ENCODE results near the gene ZNF423. TPM values are rescaled to one million over a fixed set of nuclear protein-coding genes. Genes with fewer than 3 reads are reported as not detected.

The ZNF423 gene
- total RNA-seq, 1 donor: 11.6 TPM

DNA sequence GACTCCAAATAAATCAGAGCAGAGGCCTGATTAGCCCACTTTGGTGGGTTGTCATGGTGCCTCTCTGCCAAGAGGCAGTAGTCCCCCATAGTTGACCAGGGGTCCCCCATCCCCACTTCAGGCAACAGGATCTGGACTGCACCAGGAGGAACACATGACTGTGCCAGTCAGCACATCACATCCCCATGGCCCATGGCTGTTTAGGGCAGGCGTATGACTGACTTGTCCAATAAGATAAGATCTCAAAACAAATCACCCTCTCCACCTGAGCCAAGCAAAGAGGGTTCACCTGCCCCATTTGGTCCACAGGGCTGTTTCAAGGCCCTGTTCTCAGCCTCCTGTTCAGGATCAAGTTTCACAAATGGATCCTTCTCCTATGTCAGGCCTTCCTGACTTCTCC lies 389.0 kb downstream of the ZNF423 start:
- H3K36me3 ChIP-seq (ENCODE audit: insufficient read depth, low read length): no peaks in the 10 kb centered on the region
- H2AFZ ChIP-seq (ENCODE audit: low read length): no peak overlapping the region
- no peaks in the 10 kb centered on the region for H4K20me1 ChIP-seq (ENCODE audit: insufficient read depth, low read length)
- H3K4me2 ChIP-seq (ENCODE audit: insufficient read depth, low read length): no peak overlapping the region
- TF ChIP-seq CTCF (IDR thresholded peaks at IDR 0.05; ENCODE audit: extremely low read depth, low read depth, low read length): no peak
- no peak overlapping the region for H3K27ac ChIP-seq (ENCODE audit: low read depth, low read length)
- no peaks in the 10 kb centered on the region for H3K79me2 ChIP-seq (ENCODE audit: insufficient read depth, low read length)
- DNase-seq (ENCODE audit: insufficient read length, low spot score, missing footprints): no peak
- peaks cover 2% of the 10 kb centered on the region for H3K27me3 ChIP-seq (ENCODE audit: insufficient read depth, low read length)
- H3K9me3 ChIP-seq (ENCODE audit: low read depth, low read length): no peaks in the 10 kb centered on the region
- no peak overlapping the region for H3K4me3 ChIP-seq (ENCODE audit: insufficient read depth, low read length)
- H3K4me1 ChIP-seq (ENCODE audit: insufficient read depth, low read length): no peaks in the 10 kb centered on the region

GRCh38 chr16:49466529-49466831 lies 389.4 kb downstream of the ZNF423 start:
- no peak for TF ChIP-seq CTCF (IDR thresholded peaks at IDR 0.05; ENCODE audit: extremely low read depth, low read depth, low read length)
- DNase-seq (ENCODE audit: insufficient read length, low spot score, missing footprints): no peak
- Histone ChIP-seq H4K20me1 (ENCODE audit: insufficient read depth, low read length) (no peaks in the 10 kb centered on the region), H3K36me3 (ENCODE audit: insufficient read depth, low read length) (no peaks in the 10 kb centered on the region), H3K9me3 (ENCODE audit: low read depth, low read length) (no peaks in the 10 kb centered on the region), H3K27ac (ENCODE audit: low read depth, low read length) (no peak overlapping the region), H3K4me1 (ENCODE audit: insufficient read depth, low read length) (no peaks in the 10 kb centered on the region), H3K4me3 (ENCODE audit: insufficient read depth, low read length) (no peak overlapping the region), H3K4me2 (ENCODE audit: insufficient read depth, low read length) (no peak overlapping the region), H2AFZ (ENCODE audit: low read length) (no peak overlapping the region), H3K79me2 (ENCODE audit: insufficient read depth, low read length) (no peaks in the 10 kb centered on the region), H3K27me3 (ENCODE audit: insufficient read depth, low read length) (peaks cover 2% of the 10 kb centered on the region)

- no peak for DNase-seq (ENCODE audit: insufficient read length, low spot score, missing footprints)
- H3K27me3 ChIP-seq (ENCODE audit: insufficient read depth, low read length): peaks cover 2% of the 10 kb centered on the region
- H3K79me2 ChIP-seq (ENCODE audit: insufficient read depth, low read length): no peaks in the 10 kb centered on the region
- H4K20me1 ChIP-seq (ENCODE audit: insufficient read depth, low read length): no peaks in the 10 kb centered on the region
- H3K36me3 ChIP-seq (ENCODE audit: insufficient read depth, low read length): no peaks in the 10 kb centered on the region
- no peak overlapping the region for H3K27ac ChIP-seq (ENCODE audit: low read depth, low read length)
- no peak overlapping the region for H3K4me2 ChIP-seq (ENCODE audit: insufficient read depth, low read length)
- H3K4me1 ChIP-seq (ENCODE audit: insufficient read depth, low read length): no peaks in the 10 kb centered on the region
- H3K4me3 ChIP-seq (ENCODE audit: insufficient read depth, low read length): no peak overlapping the region
- H3K9me3 ChIP-seq (ENCODE audit: low read depth, low read length): no peaks in the 10 kb centered on the region
- no peak overlapping the region for H2AFZ ChIP-seq (ENCODE audit: low read length)
- TF ChIP-seq CTCF (IDR thresholded peaks at IDR 0.05; ENCODE audit: extremely low read depth, low read depth, low read length): no peak
Observed at GRCh38 chr16:49465661-49466528, 390.0 kb downstream of the ZNF423 start.

DNA sequence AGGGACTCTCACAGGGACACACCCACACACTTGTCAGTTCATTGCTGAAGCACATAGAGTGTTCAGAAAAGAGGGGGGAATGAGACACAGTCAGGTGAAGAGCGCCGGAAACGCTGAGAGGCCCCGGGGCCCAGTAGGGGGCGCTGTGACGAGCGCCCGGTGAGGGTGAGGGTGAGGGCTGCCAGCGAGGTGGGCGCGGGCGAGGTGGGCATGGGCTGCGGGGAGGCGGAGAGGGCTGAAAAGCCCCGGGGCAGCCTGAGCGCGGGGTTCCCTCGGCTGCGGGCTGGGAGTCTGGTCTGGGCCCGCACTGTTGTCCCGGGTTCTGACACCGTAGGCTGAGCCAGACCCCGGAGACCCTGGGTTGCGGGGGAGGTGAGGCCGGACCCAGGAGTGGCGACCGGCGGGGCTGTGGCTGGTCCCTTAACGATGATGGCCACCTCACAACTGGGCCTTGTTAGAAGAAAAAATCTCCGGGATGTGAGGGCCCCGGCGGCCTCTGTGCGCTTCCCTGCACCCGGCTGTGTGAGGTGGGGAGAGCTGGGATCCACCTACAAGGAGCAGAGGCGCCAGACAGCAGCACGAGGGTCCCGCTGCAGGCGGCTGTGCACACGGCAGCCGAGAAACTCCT lies 390.9 kb downstream of the ZNF423 start:
- H3K27me3 ChIP-seq (ENCODE audit: insufficient read depth, low read length): peaks cover 2% of the 10 kb centered on the region
- H3K4me3 ChIP-seq (ENCODE audit: insufficient read depth, low read length): no peak overlapping the region
- no peaks in the 10 kb centered on the region for H3K9me3 ChIP-seq (ENCODE audit: low read depth, low read length)
- DNase-seq (ENCODE audit: insufficient read length, low spot score, missing footprints): no peak
- peak; percentile 25 for TF ChIP-seq CTCF (IDR thresholded peaks at IDR 0.05; ENCODE audit: extremely low read depth, low read depth, low read length)
- no peaks in the 10 kb centered on the region for H4K20me1 ChIP-seq (ENCODE audit: insufficient read depth, low read length)
- no peak overlapping the region for H2AFZ ChIP-seq (ENCODE audit: low read length)
- H3K27ac ChIP-seq (ENCODE audit: low read depth, low read length): no peak overlapping the region
- H3K79me2 ChIP-seq (ENCODE audit: insufficient read depth, low read length): no peaks in the 10 kb centered on the region
- H3K4me2 ChIP-seq (ENCODE audit: insufficient read depth, low read length): no peak overlapping the region
- no peaks in the 10 kb centered on the region for H3K4me1 ChIP-seq (ENCODE audit: insufficient read depth, low read length)
- H3K36me3 ChIP-seq (ENCODE audit: insufficient read depth, low read length): no peaks in the 10 kb centered on the region
